ENCODE results near the gene PWP2. TPM values are rescaled to one million over a fixed set of nuclear protein-coding genes. Genes with fewer than 3 reads are reported as not detected.

PWP2 gene
- total RNA-seq, 2 donors from 2014 or later, result 6.5 to 14.5 TPM

GRCh38 chr21:44082648-44083440, 24.4 kb upstream of the PWP2 start:
- peak overlapping the region in 1 of 4 donors; percentile 47 for H3K27ac ChIP-seq
- 73 to 88% methylated on average over 19 to 24 of the region's 24 CpGs for WGBS, 2 donors
- H3K4me3 ChIP-seq, result no peak overlapping the region
- intact Hi-C loops (cut with DNase I), result no loop called here
- no peaks in the 10 kb centered on the region for H3K27me3 ChIP-seq
- no peak for DNase-seq
- H3K36me3 ChIP-seq (replicated peaks in 1 of 2; ENCODE audit: insufficient read depth in 1 of 2, low read depth in 2 of 2), result peaks cover 0 to 10% of the 10 kb centered on the region in 2 donors
- no peaks in the 10 kb centered on the region for H3K9me3 ChIP-seq
- no peak for ATAC-seq
- H3K4me1 ChIP-seq, result peaks cover 23% of the 10 kb centered on the region
- no peak for TF ChIP-seq POLR2A (IDR thresholded peaks at IDR 0.05)
- TF ChIP-seq, protein P1, sequence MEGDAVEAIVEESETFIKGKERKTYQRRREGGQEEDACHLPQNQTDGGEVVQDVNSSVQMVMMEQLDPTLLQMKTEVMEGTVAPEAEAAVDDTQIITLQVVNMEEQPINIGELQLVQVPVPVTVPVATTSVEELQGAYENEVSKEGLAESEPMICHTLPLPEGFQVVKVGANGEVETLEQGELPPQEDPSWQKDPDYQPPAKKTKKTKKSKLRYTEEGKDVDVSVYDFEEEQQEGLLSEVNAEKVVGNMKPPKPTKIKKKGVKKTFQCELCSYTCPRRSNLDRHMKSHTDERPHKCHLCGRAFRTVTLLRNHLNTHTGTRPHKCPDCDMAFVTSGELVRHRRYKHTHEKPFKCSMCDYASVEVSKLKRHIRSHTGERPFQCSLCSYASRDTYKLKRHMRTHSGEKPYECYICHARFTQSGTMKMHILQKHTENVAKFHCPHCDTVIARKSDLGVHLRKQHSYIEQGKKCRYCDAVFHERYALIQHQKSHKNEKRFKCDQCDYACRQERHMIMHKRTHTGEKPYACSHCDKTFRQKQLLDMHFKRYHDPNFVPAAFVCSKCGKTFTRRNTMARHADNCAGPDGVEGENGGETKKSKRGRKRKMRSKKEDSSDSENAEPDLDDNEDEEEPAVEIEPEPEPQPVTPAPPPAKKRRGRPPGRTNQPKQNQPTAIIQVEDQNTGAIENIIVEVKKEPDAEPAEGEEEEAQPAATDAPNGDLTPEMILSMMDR (IDR thresholded peaks at IDR 0.05), result no peak

- Histone ChIP-seq H3K4me1 (peaks cover 31% of the 10 kb centered on the region), H3K4me3 (no peak overlapping the region), H3K27ac (peak overlapping the region in 1 of 4 donors; percentile 47), H3K36me3 (replicated peaks in 1 of 2; ENCODE audit: insufficient read depth in 1 of 2, low read depth in 2 of 2) (peaks cover 0 to 10% of the 10 kb centered on the region in 2 donors), H3K9me3 (no peaks in the 10 kb centered on the region), H3K27me3 (no peaks in the 10 kb centered on the region)
- 73 to 89% methylated on average over 16 of the region's 16 CpGs for WGBS, 2 donors
- intact Hi-C loops (cut with DNase I), result no loop called here
- ATAC-seq, result no peak
- TF ChIP-seq, protein P1 (IDR thresholded peaks at IDR 0.05), result no peak
- TF ChIP-seq POLR2A (IDR thresholded peaks at IDR 0.05), result no peak
- peak in 1 of 4 donors; percentile 22 for DNase-seq
Measured at GRCh38 chr21:44083631-44084291, 23.4 kb upstream of the PWP2 start.

DNA sequence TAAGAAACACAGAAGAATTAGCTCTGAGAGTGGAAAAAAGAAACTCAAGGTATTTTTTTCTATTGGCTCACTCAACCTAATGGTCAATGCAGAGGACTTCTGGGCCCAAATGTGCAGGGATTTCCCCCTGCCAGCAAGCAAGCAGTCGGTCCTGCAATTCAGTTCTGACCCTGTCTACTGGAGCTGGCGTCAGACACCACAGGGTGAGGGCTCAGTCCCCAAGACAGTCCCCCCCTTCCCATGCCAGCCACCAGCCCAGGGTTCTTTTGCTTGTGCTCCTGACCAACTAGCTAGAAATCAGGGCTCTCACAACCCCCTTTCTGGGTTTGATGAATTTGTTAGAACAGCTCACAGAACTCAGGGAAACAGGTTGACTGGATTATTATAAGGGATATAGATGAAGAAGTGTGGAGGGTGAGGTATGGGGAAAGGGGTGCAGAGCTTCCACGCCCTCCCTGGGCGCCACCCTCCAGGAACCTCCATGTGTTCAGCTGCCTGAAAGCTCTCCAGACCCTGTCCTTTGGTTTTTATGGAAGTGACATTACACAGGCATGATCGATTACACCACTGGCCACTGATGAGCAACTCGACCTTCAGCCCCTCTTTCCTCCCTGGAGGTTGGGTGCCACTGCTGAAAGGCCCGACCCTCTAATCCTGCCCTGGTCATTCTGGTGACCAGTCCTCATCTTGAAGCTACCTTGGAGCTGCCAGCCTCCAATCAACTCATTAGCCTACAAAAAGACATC, 22.5 kb upstream of the PWP2 start:
- DNase-seq (no peak), ATAC-seq (no peak)
- Histone ChIP-seq H3K9me3 (no peaks in the 10 kb centered on the region), H3K27ac (peak overlapping the region in 3 of 4 donors; percentile 45 to 47 (median 47)), H3K27me3 (no peaks in the 10 kb centered on the region), H3K36me3 (replicated peaks in 1 of 2; ENCODE audit: insufficient read depth in 1 of 2, low read depth in 2 of 2) (peaks cover 0 to 8% of the 10 kb centered on the region in 2 donors), H3K4me3 (no peak overlapping the region), H3K4me1 (peaks cover 39% of the 10 kb centered on the region)
- 83 to 86% methylated on average over 7 of the region's 7 CpGs for whole genome bisulfite sequencing, 2 donors
- intact Hi-C loops (cut with DNase I), result no loop called here
- no peak for TF ChIP-seq POLR2A (IDR thresholded peaks at IDR 0.05)
- TF ChIP-seq, protein P1 (IDR thresholded peaks at IDR 0.05), result no peak

GRCh38 chr21:44085491-44086321, 21.5 kb upstream of the PWP2 start:
- no peak for ATAC-seq
- DNase-seq, result no peak
- intact Hi-C loops (cut with DNase I), result no loop called here
- peaks cover 46% of the 10 kb centered on the region for H3K4me1 ChIP-seq
- TF ChIP-seq, protein P1 (IDR thresholded peaks at IDR 0.05), result no peak
- TF ChIP-seq POLR2A (IDR thresholded peaks at IDR 0.05), result no peak
- no peaks in the 10 kb centered on the region for H3K27me3 ChIP-seq
- H3K4me3 ChIP-seq, result no peak overlapping the region
- peak overlapping the region in 3 of 4 donors; percentile 45 to 47 (median 47) for H3K27ac ChIP-seq
- no peaks in the 10 kb centered on the region for H3K9me3 ChIP-seq
- 59 to 68% methylated on average over 15 of the region's 15 CpGs for WGBS, 2 donors
- H3K36me3 ChIP-seq (replicated peaks in 1 of 2; ENCODE audit: insufficient read depth in 1 of 2, low read depth in 2 of 2), result peaks cover 0 to 11% of the 10 kb centered on the region in 2 donors

All from body of pancreas (tissue), 4 donors.